Measurements from ENCODE around the gene PLCL1. TPM values are rescaled to one million over a fixed set of nuclear protein-coding genes. Genes with fewer than 3 reads are reported as not detected.

PLCL1 gene
- total RNA-seq, 4 donors from 2014 or later = 5.4 to 21.8 (median 10.2) TPM

GRCh38 chr2:198000417-198000816, 196.0 kb downstream of the PLCL1 start:
- ATAC-seq (ENCODE audit: low FRiP score) (no peak), DNase-seq (ENCODE audit: low spot score) (no peak)
- no peak for TF ChIP-seq CTCF (IDR thresholded peaks at IDR 0.05)

GRCh38 chr2:198004173-198004572, 199.8 kb downstream of the PLCL1 start:
- no peak for ATAC-seq (ENCODE audit: low FRiP score)
- TF ChIP-seq CTCF (IDR thresholded peaks at IDR 0.05) = no peak
- no peak for DNase-seq (ENCODE audit: low spot score)

- ATAC-seq (ENCODE audit: low FRiP score) (no peak), DNase-seq (ENCODE audit: low spot score) (no peak)
- TF ChIP-seq CTCF (IDR thresholded peaks at IDR 0.05) = no peak
These were observed 200.8 kb downstream of the PLCL1 start for GRCh38 chr2:198004921-198005829.

DNA sequence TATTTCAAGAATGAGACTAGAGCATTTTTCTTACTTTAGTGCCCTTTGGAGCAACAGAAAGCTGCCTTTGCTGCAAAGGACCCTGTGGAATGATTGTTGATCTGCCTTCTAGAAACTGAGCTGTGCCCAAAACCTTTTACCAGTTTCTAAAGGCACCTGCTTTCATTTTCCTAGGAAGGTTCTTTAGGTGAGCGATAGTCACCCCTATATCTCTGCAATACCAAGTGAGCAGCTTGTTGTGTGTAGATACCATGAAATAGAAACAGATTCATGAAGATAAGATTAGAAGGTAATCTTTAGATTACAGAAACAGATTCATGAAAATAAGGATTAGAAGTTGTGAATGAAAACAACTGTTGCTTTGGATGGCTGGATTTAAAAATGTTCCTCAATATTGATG, 202.3 kb downstream of the PLCL1 start:
- no peak for TF ChIP-seq CTCF (IDR thresholded peaks at IDR 0.05)
- DNase-seq (ENCODE audit: low spot score) (no peak), ATAC-seq (ENCODE audit: low FRiP score) (no peak)

DNA sequence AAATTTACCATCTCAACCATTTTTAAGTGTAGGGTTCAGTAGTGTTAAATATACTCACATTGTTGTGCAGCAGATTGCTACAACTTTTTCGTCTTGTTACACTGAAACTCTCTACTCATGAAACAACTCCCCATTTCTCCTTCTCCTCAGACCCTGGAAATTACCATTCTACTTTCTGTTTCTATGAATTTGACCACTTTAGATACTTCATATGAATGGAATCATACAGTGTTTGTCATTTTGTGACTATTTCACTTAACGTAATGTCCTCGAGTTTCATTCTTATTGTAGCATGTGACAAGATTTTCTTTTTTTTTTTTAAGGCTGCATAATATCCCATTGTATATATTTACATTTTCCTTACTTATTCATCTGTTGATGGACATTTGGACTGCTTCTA, 203.8 kb downstream of the PLCL1 start:
- no peak for TF ChIP-seq CTCF (IDR thresholded peaks at IDR 0.05)
- ATAC-seq (ENCODE audit: low FRiP score) (no peak), DNase-seq (ENCODE audit: low spot score) (no peak)

DNA sequence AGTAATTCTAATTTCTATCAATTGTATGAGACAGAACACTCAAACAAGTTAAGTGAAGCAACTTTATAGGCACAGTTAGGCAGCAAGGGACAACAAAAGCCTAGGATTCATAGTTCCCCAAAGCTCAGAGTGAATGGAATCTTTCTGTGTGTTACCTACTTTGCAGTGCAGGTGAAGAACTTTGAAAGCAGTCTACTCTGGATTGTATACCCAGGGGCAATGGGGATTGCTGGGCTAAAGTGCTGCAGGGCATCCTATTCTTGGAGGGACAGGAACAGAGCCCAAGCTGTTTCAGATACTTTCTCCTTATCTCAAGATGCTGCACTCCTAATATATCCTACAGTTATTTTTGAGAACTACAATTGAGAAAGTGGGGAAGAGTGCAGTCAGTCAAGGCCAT, 207.6 kb downstream of the PLCL1 start:
- no peak for TF ChIP-seq CTCF (IDR thresholded peaks at IDR 0.05)
- DNase-seq (ENCODE audit: low spot score) (no peak), ATAC-seq (ENCODE audit: low FRiP score) (no peak)

GRCh38 chr2:198016243-198016642, 211.8 kb downstream of the PLCL1 start:
- no peak for DNase-seq (ENCODE audit: low spot score)
- no peak for ATAC-seq (ENCODE audit: low FRiP score)
- TF ChIP-seq CTCF (IDR thresholded peaks at IDR 0.05) = no peak
